Type B pancreatic cell (in vitro differentiated cells): ENCODE results near the gene MIER2. TPM values are rescaled to one million over a fixed set of nuclear protein-coding genes. Genes with fewer than 3 reads are reported as not detected.

Experiments
- DNase-seq: peaks from one replicate; pipeline ENCODE4 v3.0.0; 2021; ENCODE audit warnings: mixed read lengths; ENCODE audit not compliant: unreplicated experiment; ENCODE audit errors: extremely low spot score
- H3K27ac Mint-ChIP-seq: 2 replicates; pipeline ENCODE4 v1.8.0; 2021; ENCODE audit warnings: mild to moderate bottlenecking, mixed read lengths
- H3K27me3 Mint-ChIP-seq: 2 replicates; pipeline ENCODE4 v1.8.0; 2021; ENCODE audit warnings: mixed read lengths
- H3K36me3 Mint-ChIP-seq: 2 replicates; pipeline ENCODE4 v1.8.0; 2021; ENCODE audit warnings: mixed read lengths
- H3K4me1 Mint-ChIP-seq: one replicate; pipeline ENCODE4 v1.8.0; 2021; ENCODE audit warnings: mixed read lengths; ENCODE audit not compliant: unreplicated experiment
- H3K4me3 Mint-ChIP-seq: 2 replicates; pipeline ENCODE4 v1.8.0; 2021; ENCODE audit warnings: mild to moderate bottlenecking, mixed read lengths
- H3K9me3 Mint-ChIP-seq: 2 replicates; pipeline ENCODE4 v1.8.0; 2021; ENCODE audit warnings: mixed read lengths
- total RNA-seq: library from RNA; stranded (reverse); gene quantifications from 2 replicates; pipeline ENCODE4 v1.2.1, GENCODE V29; 2021; ENCODE audit warnings: low replicate concordance
- TF ChIP-seq, protein P1 (sequence below): fragments of 200-600 bp; sonication (generic); conservative IDR thresholded peaks from 2 replicates; pipeline ENCODE4 v1.5.0; 2021; ENCODE audit warnings: antibody characterized with exemption, mild to moderate bottlenecking

The MIER2 gene
- total RNA-seq, 1 donor from 2014 or later = 42.3 TPM

DNA sequence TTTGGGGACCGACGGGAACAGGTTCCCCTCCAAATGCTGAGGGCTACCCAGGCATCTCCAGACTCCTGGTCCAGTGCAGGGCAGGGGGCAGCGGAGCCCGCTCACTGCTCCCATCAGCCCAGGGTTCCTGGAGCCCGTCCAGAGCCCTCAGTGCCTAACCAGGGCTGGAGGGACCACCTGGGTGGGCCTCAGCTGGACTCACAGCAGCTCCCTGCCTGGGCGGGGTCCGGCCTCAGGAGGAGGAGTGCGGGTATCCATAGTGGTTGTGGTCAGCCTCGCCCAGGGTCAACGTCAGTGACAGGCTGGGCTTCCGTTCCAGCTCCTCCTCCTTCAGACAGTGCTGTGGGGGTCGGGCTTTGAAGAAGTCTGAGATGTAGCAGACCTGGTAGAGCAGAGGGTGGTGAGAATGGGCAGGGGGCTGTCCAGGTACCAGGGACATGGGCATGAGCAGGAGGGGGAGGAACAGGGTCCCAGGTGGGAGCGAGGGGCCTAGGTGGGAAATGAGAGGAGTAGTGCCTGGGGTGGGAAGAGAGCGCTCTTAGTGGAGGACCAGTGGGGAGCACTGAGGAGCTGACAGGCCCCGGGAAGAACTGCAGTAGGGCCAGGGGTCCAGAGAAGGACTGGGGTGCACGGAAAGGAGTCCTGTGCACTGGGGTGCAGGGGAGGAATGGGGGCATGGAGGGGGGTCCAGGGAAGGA is 63.3 kb downstream of the MIER2 start:
- H3K27ac Mint-ChIP-seq = no peak overlapping the region
- peaks cover 13% of the 10 kb centered on the region for H3K27me3 Mint-ChIP-seq
- H3K36me3 Mint-ChIP-seq = no peaks in the 10 kb centered on the region

DNA sequence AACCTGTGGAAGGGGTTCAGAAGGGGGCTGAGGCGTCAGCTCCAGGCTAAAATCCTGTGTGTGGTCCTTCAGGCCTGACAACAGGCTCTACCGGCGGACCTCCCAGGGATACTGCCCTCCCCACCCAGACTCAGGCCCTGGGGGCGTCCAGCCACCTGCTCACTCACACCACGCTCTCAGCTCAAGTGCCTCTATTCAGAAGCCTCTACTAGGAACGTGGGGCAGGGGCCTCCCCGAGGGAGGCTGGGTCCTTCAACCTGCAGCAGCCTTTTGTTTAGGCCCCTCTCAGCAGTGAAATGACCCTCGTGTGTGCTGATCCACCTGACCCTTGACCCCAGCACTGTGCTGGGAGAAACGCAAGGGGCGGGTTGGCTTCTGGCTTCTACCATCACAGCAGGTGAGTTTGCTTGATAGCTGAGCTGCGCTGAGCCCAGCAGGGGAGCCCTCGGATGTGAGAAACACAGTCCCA is 64.0 kb downstream of the MIER2 start:
- no peaks in the 10 kb centered on the region for H3K9me3 Mint-ChIP-seq
- peak; percentile 65 for DNase-seq
- peaks cover 18% of the 10 kb centered on the region for H3K27me3 Mint-ChIP-seq
- TF ChIP-seq, protein P1, sequence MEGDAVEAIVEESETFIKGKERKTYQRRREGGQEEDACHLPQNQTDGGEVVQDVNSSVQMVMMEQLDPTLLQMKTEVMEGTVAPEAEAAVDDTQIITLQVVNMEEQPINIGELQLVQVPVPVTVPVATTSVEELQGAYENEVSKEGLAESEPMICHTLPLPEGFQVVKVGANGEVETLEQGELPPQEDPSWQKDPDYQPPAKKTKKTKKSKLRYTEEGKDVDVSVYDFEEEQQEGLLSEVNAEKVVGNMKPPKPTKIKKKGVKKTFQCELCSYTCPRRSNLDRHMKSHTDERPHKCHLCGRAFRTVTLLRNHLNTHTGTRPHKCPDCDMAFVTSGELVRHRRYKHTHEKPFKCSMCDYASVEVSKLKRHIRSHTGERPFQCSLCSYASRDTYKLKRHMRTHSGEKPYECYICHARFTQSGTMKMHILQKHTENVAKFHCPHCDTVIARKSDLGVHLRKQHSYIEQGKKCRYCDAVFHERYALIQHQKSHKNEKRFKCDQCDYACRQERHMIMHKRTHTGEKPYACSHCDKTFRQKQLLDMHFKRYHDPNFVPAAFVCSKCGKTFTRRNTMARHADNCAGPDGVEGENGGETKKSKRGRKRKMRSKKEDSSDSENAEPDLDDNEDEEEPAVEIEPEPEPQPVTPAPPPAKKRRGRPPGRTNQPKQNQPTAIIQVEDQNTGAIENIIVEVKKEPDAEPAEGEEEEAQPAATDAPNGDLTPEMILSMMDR = no peak
- H3K36me3 Mint-ChIP-seq = no peaks in the 10 kb centered on the region
- H3K4me3 Mint-ChIP-seq = no peak overlapping the region
- H3K4me1 Mint-ChIP-seq = no peaks in the 10 kb centered on the region
- H3K27ac Mint-ChIP-seq = no peak overlapping the region

More for the DNA sequence above, 63.3 kb downstream of the MIER2 start:
- Mint-ChIP-seq H3K9me3 (no peaks in the 10 kb centered on the region), H3K4me1 (no peaks in the 10 kb centered on the region), H3K4me3 (no peak overlapping the region)
- TF ChIP-seq, protein P1 = no peak
- peak; percentile 52 for DNase-seq

DNA sequence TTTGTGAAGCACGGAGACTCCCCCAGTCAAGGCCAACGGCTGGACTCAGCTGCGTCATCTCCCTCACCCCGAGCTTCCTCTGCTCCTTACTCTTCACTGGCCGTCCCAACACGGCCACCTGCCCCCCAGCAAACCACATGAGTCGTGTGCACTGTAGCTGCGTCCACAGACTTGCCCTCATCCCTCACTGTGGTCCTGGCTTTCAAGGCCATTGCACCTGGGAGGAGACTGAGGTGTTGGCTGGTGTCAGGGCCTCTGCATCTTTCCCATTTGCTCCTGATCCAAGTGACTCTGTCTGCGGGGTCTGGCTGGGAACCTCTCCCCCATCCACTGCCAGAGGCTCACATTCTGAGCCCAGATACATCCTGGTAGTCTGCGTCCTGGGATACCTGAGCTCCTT is 64.9 kb downstream of the MIER2 start:
- no peaks in the 10 kb centered on the region for H3K36me3 Mint-ChIP-seq

DNA sequence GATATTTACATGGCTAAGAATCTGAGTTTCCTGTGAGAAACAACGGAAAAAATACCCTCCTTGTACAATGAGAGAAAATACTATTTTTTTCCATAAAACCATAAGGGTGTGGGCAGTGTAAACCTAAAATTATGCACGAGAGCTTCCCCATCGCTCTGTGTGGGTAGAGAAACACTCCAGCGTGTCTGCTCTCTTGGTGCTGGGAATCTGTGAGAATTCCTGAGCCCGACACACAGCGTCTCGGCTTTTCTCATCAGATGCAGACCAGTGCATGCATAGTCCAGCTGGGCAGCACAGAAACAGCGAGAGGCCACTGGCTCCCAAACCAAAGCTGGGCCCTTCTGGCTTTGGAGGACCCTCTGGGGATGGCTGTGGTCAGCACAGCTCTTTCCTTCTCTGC is 65.4 kb downstream of the MIER2 start:
- peaks cover 25% of the 10 kb centered on the region for H3K27me3 Mint-ChIP-seq
- peak; percentile 47 for DNase-seq
- H3K27ac Mint-ChIP-seq = no peak overlapping the region
- H3K4me1 Mint-ChIP-seq = no peaks in the 10 kb centered on the region
- TF ChIP-seq, protein P1 = no peak
- H3K4me3 Mint-ChIP-seq = no peak overlapping the region
- H3K36me3 Mint-ChIP-seq = no peaks in the 10 kb centered on the region
- no peaks in the 10 kb centered on the region for H3K9me3 Mint-ChIP-seq

More for the DNA sequence above, 64.9 kb downstream of the MIER2 start:
- no peak for DNase-seq
- TF ChIP-seq, protein P1 = no peak
- Mint-ChIP-seq H3K4me1 (no peaks in the 10 kb centered on the region), H3K27me3 (peaks cover 25% of the 10 kb centered on the region), H3K4me3 (no peak overlapping the region), H3K27ac (no peak overlapping the region), H3K9me3 (no peaks in the 10 kb centered on the region)

DNA sequence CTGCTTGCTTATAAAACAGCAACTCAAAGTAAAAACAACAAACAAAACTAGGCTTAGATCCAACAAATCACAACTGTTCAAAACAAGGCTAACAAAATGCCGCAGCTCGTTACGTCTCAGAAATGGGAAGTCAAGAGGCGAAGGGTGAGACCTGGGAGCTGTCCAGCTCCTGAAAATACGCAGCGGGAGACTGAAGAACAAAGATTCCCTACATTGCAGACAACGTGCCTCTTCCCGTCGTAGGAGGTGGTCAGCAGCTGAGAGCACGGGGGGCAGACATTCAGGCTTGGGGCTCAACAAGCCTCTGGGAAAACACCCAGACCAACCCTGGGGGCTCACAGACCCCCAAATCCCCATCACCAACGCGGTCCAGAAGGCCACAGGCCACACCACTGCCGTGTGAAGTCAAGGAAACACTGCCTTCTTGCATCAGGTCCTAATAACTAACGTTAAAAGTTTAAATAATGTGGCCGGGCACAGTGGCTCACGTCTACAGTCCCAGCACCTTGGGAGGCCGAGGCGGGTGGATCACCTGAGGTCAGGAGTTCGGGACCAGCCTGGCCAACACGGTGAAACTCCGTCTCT is 66.9 kb downstream of the MIER2 start:
- H3K4me3 Mint-ChIP-seq = no peak overlapping the region
- peak; percentile 54 for DNase-seq
- H3K36me3 Mint-ChIP-seq = no peaks in the 10 kb centered on the region
- TF ChIP-seq, protein P1 = no peak
- H3K4me1 Mint-ChIP-seq = no peaks in the 10 kb centered on the region
- H3K27ac Mint-ChIP-seq = no peak overlapping the region
- H3K9me3 Mint-ChIP-seq = no peaks in the 10 kb centered on the region
- H3K27me3 Mint-ChIP-seq = peaks cover 32% of the 10 kb centered on the region
